RKO (cell line): ENCODE results near the gene DNAJA3.
"Not testable (repeated sequence)": the region's sequence is repeated elsewhere in the genome, so short reads cannot be mapped to it uniquely, and the experiment has no call there.

ENCODE experiments used
- DNase-seq: peaks from one replicate; pipeline ENCODE4 v3.0.0-alpha.2; 2016; ENCODE audit warnings: low spot score

The DNAJA3 gene

GRCh38 chr16:4387781-4388180 lies 37.9 kb upstream of the DNAJA3 start:
- DNase-seq, result no peak

DNA sequence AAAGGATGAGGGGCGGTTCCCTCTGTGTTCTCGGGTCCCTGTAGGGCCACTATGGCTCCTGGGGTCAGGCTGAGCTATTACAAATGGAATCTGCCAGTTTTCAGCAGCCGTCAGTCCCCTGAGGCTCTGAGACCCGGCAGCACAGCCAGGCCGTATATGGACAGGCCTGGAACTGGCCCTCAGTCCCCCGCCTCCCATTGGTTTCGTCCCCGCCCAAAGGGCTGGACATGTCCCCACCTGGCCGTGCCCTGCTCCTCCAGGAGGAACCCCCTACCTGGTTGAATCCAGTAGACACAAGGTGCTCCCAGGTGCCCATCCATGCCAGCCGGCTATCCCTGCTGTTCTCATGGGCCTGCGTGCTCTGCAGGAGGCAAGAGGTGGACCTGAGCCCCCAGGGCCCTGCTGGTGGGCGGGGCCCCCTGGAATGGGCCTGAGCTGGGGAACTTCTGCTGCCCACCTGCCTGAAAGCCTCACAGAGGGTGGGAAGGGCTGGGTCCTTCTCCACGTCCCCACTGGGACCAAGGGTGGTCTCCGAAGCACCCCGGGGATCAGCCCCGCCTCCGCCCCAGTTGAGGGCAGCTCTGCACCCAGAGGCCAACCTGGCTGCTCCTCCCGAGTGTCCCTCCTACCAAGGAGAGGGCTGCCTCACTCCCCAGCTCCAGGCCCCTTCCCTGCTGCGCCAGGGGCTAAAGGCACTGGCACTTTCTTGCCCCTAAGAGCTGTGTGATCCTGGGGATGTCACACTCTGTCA lies 37.2 kb upstream of the DNAJA3 start:
- no peak for DNase-seq

DNA sequence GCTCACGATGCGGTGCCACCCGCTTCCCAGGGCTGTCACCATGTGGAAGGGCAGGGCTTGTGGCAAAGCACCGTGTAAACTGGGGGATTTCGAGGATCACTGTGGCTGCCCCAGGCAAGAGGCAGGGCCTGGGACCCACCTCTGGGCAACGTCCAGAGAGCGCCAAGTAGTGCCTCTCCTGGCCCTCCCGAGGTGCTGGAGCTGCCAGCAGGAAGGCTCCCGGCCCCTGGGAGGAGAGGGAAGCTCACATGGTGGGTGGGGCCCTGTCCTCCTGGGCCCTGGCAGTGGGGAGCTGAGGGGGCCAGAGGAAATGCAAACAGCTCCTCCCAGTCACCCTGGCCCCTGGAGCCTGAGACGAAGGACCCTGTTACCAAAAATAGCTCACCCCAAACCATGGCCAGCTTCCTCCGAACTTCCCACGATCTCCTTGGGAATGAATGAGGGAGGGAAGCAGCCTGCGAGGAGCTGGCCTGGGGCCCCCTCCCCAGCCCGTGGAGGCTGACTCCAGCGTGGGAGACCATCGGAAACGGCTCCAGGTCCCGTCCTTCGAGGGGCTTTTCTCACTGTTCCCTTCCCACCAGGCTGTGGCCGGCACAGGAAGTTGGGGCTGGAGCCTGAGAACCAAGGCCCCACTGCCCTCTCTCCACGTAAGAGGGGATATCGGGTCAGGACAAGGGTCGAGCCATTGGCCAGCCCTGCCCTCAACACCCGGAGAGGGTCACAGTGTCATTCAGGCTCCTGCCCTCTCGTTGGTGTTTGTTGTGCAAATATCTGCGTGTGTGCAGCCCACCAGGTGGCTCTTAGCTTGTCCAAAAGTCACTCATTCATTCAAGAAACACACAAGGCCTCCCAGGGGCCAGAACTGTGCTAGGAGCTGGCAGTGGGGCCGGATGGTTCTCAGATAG lies 36.4 kb upstream of the DNAJA3 start:
- no peak for DNase-seq

DNA sequence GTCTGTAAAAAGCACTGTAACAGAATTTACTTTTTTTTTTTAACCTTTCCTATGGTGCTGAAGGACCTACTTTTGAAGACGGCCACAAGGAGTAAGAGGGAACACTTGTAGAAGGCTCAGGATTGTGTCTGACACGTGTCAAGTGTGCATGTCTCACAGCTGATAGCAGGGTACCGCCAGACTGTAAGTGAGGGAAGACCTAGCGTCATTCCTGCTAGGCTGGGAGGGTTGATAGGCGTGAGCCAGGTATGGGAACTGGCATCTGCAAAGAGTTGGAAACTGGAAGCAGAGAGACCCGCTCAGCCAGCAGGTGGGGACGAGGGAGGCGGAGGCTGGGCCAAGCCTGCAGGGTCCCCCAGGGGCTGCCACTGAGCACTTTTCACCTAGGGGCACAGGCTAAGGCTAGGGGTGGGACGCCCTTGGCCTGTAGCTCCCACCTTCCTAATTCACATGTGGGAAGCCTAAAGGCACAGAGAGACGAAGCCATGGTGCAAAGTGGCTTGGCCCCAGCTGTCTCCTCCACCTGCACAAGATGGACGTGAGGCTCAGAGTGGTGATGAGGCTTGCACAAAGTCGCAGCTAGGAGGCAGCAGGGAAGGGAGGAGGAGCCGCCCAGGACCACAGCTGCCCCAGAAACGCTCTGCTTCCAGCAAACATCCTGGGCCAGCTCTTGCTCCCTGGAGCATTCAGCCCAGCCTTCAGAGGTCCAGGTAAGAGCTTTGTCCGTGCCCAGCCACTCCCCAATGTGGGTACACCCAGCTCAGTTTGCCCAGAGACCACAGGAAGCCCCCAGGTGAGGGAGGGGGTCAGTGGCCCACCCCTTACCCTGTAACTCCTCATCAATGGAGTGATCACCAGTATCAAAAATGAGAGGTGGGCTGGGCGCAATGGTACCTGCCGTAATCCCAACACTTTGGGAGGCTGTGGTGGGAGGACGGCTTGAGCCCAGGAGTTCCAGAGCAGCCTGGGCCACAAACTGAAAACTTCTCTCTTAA lies 35.1 kb upstream of the DNAJA3 start:
- DNase-seq, result no peak

DNA sequence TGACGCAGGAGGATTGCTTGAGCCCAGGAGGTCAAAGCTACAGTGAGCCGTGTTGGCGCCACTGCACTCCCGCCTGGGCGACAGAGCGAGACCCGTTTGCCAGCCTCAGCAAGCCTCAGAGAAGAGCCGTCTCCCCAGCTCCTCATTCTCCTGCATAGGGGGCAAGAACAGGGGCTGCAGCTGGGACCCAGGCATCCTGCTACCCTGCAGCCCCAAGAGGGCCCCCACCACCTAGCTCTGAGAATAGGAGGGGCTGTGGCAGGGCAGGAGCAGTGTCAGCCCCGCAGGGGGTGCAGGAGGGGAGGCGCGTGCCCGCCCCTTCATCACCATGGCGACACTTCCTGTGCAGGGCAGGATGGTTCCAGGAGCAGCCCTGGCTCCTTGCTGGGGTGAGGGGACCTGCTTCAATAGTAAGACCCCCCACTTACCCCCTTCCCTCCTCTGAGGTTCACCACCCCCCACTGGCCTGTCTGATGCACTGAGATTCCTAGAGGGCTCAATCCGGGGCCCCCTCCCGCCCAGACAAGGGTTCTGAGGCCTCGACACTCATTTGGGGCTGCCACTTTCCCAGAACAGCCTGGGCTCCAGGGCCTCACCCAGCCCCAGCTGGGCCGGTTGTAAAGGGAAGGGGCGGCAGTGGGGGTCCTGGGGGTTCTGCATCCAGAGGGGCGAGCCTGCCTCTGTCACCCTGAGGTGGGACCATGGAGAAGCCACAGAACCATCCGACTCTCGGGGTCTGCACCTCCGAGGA lies 33.9 kb upstream of the DNAJA3 start:
- DNase-seq, result no peak

DNA sequence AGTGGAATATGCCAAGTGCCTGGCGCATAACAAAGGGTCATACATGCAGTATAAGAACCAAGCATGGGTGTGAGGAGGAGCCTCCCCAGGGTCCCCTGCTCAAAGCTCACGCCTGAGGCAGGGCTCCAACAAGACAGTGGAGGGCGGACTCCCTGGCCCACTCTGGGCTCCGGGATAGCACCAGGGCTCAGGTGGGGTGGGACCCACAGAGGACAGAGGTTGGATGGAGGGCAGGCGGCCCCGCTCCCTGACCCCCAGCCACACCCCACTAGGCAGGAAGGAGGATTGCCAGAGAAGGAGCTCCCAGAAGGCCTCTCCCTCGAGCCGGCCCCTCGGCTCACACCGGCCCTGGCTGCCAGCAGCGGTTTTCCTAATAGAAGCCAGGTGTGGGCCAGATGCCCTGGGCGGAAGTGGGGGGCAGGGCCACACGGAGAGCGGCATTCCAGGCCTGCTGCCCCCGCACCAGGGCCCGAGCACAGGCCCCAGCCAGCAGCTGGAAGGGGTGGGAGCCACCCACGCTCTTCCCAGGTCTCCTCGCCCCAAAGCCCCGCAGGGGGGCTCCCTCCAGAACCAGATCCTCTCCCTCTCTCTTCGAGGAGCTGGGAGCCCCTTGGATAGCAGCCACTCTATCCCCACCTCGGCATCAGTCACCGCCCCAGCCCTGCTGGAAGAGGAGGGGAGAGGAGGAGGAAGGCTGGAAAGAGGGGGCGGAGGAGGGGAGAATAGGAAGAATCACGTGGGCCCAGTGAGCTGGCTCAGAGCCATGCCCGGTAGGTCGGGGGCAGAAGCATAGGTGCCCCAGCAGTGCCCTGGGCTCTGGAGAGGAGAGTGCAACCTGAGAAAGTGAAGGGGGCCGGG lies 33.1 kb upstream of the DNAJA3 start:
- DNase-seq, result no peak

DNA sequence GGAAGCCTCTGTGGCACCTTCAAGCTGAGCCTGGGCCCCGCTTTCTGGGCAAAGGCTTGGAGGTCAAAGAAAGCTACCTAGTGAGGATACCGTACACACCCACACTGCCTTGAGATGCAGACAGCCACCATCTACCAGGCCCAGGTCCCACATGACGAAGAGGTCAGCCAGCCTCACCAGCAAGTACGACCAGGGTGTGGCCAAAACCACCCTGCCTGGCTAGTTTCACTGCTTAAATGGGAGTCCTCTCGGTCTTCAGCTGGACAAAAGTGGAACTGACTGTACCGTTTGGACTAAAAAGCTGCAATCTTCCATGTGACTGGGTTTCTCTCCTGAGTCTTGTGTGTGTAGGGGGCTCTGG lies 32.4 kb upstream of the DNAJA3 start:
- DNase-seq, result no peak

DNA sequence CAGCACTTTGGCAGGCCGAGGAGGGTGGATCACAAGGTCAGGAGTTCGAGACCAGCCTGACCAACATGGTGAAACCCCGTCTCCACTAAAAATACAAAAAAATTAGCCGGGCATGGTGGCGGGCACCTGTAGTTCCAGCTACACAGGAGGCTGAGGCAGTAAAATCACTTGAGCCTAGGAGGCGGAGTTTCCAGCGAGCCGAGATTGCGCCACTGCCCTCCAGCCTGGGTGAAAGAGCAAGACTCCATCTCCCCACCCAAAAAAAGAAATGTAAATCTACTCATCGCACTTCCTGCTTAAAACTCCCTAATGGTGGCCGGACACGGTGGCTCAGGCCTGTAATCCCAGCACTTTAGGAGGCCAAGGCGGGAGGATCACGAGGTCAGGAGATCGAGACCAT lies 31.8 kb upstream of the DNAJA3 start:
- not testable (repeated sequence) for DNase-seq

- DNase-seq, result no peak
Observed at GRCh38 chr16:4395055-4395726, 30.5 kb upstream of the DNAJA3 start.

DNA sequence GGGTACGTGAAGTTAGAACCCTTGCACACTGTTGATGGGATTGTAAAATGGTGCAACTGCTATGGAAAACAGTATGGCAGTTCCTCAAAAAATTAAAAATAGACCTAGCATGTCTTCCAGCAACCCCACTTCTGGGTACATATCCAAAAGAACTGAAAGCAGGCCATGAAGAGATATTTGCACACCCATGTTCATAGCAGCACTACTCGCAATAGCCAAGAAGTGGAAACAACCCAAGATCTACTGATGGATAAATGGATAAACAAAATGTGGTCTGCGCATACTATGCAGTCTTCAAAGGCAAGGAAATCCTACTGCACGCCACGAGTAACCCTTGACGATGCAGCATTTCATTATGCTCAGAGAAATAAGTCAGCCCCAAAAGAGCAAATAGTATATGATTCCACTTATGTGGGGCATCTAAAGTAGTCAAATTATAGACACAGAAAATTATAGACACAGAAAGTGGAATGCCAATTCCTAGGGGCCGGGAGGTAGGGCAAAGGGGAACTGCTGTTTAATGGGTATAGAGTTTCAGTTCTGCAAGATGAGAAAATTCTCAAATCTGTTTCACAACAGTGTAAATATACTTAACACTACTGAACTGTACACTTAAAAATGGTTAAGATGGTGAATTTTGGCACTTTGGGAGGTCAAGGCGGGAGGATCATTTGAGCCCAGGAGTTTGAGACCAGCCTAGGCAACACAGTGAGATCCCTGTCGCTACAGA lies 26.5 kb upstream of the DNAJA3 start:
- DNase-seq, result no peak

GRCh38 chr16:4401094-4401501 lies 24.6 kb upstream of the DNAJA3 start:
- DNase-seq, result no peak

GRCh38 chr16:4401510-4401909 lies 24.2 kb upstream of the DNAJA3 start:
- no peak for DNase-seq

- peak; percentile 61 for DNase-seq
Observed at GRCh38 chr16:4402439-4403132, 23.1 kb upstream of the DNAJA3 start.

DNA sequence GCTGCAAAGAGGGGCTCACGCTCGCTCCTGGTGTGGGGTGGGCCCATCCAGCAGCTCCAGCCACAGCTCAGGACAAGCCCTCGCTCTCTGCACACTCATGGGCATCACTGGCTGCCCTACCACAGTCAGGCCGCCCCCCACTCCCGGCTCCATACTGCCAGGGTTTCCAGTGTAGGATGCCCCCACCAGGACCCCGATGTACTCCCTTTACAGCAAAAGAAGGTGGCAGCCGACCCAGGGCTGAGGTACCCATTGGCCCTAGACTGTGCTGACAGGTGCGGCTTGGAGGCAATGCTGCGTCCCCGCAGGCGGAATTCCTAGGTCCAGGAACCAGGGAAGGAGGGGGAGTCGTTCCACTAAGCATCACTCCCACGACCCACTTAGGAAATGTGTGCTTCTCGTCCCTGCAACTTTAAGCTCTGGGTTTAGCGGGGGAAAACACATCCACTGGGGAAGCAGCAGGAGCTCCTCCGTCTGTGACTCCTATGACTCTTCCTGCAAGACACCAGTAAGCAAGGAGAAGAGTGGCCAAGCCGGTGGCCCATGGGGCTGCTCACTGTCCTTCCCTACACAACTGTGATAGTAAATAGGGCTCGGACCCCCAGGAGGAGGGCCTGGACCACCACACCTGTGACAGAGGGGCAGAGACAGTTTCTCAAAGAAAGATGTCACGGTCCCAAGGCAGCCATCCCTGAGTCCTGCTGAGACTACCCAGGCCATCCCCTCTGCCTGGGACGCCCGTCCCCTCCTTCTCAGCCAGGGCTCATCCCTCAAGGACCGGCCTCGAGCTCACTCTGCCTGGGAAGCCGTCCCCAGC lies 22.3 kb upstream of the DNAJA3 start:
- no peak for DNase-seq

DNA sequence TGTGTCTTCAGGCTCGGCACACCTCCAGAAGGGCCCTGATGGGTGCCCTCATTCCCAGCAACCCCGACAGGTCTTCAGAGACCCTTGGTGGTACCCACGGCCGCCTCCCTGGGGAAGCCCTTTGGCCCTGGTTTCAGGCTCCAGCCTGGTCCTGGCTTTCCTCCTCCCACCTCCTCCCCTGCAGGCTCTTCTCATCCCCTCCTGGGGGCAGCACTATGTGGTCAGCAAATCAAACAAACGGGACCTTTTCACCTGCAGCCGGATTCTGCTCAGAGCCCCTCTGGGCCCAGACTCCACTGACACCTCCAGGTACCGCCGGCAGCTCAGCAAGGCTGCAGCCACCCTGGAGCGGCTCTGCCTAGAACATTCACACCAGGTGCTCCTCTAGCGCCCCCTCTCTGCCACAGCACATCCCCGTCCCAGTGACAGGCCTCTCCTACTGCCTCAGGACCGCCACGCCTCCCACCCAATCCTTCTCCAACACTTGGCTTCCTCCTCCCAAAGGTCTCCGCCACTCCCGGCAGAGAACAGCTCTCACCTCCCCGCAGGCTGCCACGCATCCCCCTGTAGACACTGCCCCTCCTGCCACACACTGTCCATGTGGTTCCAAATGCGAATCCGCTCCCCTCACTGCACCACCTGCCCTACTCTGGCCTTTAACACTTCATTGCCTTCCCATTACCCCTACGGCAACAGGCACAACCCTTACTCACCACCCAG lies 21.3 kb upstream of the DNAJA3 start:
- peak; percentile 35 for DNase-seq

GRCh38 chr16:4404967-4405696 lies 20.5 kb upstream of the DNAJA3 start:
- no peak for DNase-seq
